Astrocyte (in vitro differentiated cells and primary cell): Measurements from ENCODE around the gene UGT1A4.

ENCODE experiments used
- CTCF ChIP-seq: IDR thresholded peaks from 2 replicates; pipeline ENCODE4 v1.5.1; 2011; ENCODE audit warnings: low read depth, mild to moderate bottlenecking, inconsistent platforms, low read length, moderate library complexity; ENCODE audit not compliant: insufficient read depth
- EZH2 ChIP-seq: IDR thresholded peaks from 2 replicates; pipeline ENCODE4 v1.6.1; 2012; ENCODE audit warnings: mild to moderate bottlenecking, low read length, inconsistent platforms; ENCODE audit not compliant: insufficient read depth

GRCh38 chr2:233686928-233687327, 31.6 kb upstream of the UGT1A4 start:
- TF ChIP-seq CTCF (no peak), EZH2 (no peak)
